ENCODE data around the gene CTNNBL1. TPM values are rescaled to one million over a fixed set of nuclear protein-coding genes. Genes with fewer than 3 reads are reported as not detected.

Gene CTNNBL1
- total RNA-seq, 2 donors from 2014 or later, result 8.6 to 17.4 TPM

DNA sequence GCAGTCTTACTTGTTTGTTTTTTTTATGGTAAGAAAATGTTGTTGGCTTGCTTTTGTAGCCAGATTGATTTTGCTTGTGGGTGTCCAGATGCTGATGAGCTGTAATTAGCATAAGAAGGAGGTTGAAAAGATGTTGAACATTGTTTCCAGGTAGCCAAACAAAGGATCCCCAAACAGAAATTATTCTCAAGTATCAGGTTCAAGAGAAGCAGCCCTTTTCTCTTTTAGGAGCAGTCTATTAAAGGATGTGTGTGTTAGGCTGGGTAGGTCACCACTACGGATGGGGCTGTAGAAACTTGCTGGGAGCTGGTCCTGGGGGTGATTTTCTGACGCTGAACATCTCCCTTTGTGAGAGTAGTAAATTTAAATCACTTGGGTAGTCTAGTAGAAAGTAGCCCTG lies 122.2 kb downstream of the CTNNBL1 start:
- Histone ChIP-seq H3K4me1 (no peaks in the 10 kb centered on the region), H3K27ac (no peak overlapping the region), H3K36me3 (replicated peaks in 1 of 2; ENCODE audit: insufficient read depth in 1 of 2, low read depth in 2 of 2) (no peaks in the 10 kb centered on the region), H3K4me3 (no peak overlapping the region), H3K27me3 (no peaks in the 10 kb centered on the region), H3K9me3 (no peaks in the 10 kb centered on the region)
- no peak for ATAC-seq
- TF ChIP-seq POLR2A (IDR thresholded peaks at IDR 0.05), result no peak
- TF ChIP-seq, protein P1, sequence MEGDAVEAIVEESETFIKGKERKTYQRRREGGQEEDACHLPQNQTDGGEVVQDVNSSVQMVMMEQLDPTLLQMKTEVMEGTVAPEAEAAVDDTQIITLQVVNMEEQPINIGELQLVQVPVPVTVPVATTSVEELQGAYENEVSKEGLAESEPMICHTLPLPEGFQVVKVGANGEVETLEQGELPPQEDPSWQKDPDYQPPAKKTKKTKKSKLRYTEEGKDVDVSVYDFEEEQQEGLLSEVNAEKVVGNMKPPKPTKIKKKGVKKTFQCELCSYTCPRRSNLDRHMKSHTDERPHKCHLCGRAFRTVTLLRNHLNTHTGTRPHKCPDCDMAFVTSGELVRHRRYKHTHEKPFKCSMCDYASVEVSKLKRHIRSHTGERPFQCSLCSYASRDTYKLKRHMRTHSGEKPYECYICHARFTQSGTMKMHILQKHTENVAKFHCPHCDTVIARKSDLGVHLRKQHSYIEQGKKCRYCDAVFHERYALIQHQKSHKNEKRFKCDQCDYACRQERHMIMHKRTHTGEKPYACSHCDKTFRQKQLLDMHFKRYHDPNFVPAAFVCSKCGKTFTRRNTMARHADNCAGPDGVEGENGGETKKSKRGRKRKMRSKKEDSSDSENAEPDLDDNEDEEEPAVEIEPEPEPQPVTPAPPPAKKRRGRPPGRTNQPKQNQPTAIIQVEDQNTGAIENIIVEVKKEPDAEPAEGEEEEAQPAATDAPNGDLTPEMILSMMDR (IDR thresholded peaks at IDR 0.05), result no peak
- DNase-seq, result no peak
- intact Hi-C loops (cut with DNase I), result no loop called here
- WGBS, 2 donors, result 87 to 97% methylated on average over 2 of the region's 2 CpGs

DNA sequence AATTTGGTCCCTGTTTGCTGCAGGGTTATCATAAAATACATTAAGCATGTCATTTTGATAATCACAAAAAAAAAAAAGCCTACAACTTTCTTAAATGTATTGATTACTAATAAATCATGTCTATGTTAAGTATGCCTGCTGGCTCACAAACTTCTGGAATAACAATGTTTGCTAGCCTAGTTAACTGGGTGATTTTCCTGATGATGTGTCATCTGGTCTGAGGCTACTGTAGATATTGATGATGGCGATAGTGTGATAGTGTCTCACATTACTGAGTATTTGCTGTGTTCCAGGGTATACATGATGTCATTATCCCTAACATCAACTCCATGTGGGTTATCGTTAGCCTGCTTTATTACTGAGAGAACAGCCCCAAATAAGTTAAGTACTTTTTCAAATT lies 122.9 kb downstream of the CTNNBL1 start:
- WGBS, 2 donors, result 58 to 70% methylated on average over 2 of the region's 2 CpGs
- no peaks in the 10 kb centered on the region for H3K27me3 ChIP-seq
- H3K27ac ChIP-seq, result no peak overlapping the region
- intact Hi-C loops (cut with DNase I), result no loop called here
- H3K4me1 ChIP-seq, result no peaks in the 10 kb centered on the region
- H3K36me3 ChIP-seq (replicated peaks in 1 of 2; ENCODE audit: insufficient read depth in 1 of 2, low read depth in 2 of 2), result no peaks in the 10 kb centered on the region
- no peak for ATAC-seq
- H3K4me3 ChIP-seq, result no peak overlapping the region
- DNase-seq, result no peak
- no peaks in the 10 kb centered on the region for H3K9me3 ChIP-seq
- TF ChIP-seq POLR2A (IDR thresholded peaks at IDR 0.05), result no peak
- TF ChIP-seq, protein P1 (IDR thresholded peaks at IDR 0.05), result no peak

DNA sequence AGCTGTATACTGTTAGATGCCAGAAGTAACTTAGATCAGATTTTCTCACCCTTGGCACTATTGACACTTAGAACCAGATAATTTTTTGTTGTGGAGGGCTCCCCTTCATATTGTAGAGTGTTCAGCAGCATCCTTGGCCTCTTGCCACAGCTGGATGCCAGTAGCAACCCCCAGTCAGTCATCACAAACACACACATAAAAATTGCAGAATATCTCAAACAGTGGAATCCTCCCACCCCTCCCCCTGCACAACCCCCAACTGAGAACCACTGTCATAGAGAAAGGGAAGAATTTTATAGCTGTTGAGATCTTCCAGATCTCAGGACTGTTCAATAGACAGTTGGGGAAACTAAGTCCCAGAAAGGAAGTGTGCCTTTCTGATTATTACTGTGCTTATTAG lies 127.9 kb downstream of the CTNNBL1 start:
- Histone ChIP-seq H3K27ac (no peak overlapping the region), H3K27me3 (no peaks in the 10 kb centered on the region), H3K4me3 (no peak overlapping the region), H3K9me3 (no peaks in the 10 kb centered on the region), H3K36me3 (replicated peaks in 1 of 2; ENCODE audit: insufficient read depth in 1 of 2, low read depth in 2 of 2) (no peaks in the 10 kb centered on the region), H3K4me1 (no peaks in the 10 kb centered on the region)
- DNase-seq, result no peak
- no peak for ATAC-seq
- no peak for TF ChIP-seq POLR2A (IDR thresholded peaks at IDR 0.05)
- TF ChIP-seq, protein P1 (IDR thresholded peaks at IDR 0.05), result no peak
- intact Hi-C loops (cut with DNase I), result no loop called here

DNA sequence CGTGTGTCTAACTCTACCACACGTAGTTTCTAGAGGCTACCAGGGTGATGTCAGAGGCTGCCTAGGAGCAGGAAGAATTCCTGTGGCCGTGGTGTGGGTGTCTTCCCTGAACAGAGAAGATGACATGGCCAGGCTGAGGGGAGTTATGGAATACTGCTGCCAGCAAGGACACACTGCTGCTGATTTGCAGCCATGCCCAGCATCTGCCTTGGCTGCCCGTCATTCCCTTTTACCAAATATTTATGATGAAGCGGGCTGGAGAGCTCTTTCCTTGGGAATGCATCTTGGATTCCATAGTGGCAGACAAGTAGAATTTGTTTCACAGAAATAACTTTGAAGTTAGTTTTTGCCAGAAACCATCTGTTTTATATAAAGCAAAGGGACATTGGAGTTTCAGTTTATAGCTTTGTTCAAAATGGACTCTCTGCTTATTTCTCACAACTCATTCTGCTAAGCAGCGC lies 128.3 kb downstream of the CTNNBL1 start:
- no peaks in the 10 kb centered on the region for H3K4me1 ChIP-seq
- DNase-seq, result no peak
- no peak overlapping the region for H3K27ac ChIP-seq
- no peak overlapping the region for H3K4me3 ChIP-seq
- TF ChIP-seq, protein P1 (IDR thresholded peaks at IDR 0.05), result no peak
- no peak for TF ChIP-seq POLR2A (IDR thresholded peaks at IDR 0.05)
- H3K36me3 ChIP-seq (replicated peaks in 1 of 2; ENCODE audit: insufficient read depth in 1 of 2, low read depth in 2 of 2), result no peaks in the 10 kb centered on the region
- no peaks in the 10 kb centered on the region for H3K9me3 ChIP-seq
- WGBS, 2 donors, result 92 to 94% methylated on average over 6 of the region's 6 CpGs
- intact Hi-C loops (cut with DNase I), result no loop called here
- no peak for ATAC-seq
- H3K27me3 ChIP-seq, result no peaks in the 10 kb centered on the region

DNA sequence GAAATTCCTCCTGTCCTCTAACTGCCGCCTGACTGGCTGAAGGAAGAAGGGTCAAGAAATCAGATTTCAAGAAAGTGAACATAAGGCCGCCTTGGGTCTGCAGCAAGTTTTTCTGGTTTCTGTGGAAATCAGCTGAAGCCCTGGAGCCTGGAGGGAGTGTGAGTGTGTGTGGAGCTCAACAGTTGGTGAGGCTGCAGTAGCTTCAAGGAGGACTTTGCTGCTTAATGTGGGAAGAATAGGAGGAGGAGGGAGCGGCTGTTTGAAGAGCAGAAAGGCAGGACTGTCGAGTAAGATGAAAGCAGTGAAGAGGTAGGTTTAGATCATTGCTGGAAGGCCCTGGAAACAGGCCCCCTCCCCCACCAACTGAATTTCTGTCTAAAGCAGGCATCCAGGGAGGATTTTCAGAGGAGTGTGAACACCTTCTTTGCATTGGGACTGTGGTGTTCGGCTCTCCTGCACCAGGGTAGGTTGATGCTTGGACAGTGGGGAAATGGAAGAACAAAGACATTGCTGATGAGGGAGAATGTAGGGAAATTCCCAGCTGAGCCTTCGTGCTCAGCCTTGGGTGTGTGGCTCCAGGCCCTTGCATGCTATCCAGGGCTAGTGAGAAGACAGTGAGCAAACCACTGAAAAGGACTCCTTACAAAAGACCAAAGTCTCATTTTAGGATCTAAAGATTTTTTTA lies 129.6 kb downstream of the CTNNBL1 start:
- Histone ChIP-seq H3K36me3 (replicated peaks in 1 of 2; ENCODE audit: insufficient read depth in 1 of 2, low read depth in 2 of 2) (no peaks in the 10 kb centered on the region), H3K9me3 (no peaks in the 10 kb centered on the region), H3K4me3 (no peak overlapping the region), H3K27ac (no peak overlapping the region), H3K4me1 (no peaks in the 10 kb centered on the region), H3K27me3 (no peaks in the 10 kb centered on the region)
- TF ChIP-seq, protein P1 (IDR thresholded peaks at IDR 0.05), result no peak
- TF ChIP-seq POLR2A (IDR thresholded peaks at IDR 0.05), result no peak
- ATAC-seq, result no peak
- no peak for DNase-seq
- intact Hi-C loops (cut with DNase I), result no loop called here
- 87 to 88% methylated on average over 6 of the region's 6 CpGs for WGBS, 2 donors
